Left ventricle myocardium inferior (tissue), 1 donor: Measurements from ENCODE around the gene SOCS4. TPM values are rescaled to one million over a fixed set of nuclear protein-coding genes. Genes with fewer than 3 reads are reported as not detected.
"Not testable (repeated sequence)": the region's sequence is repeated elsewhere in the genome, so short reads cannot be mapped to it uniquely, and the experiment has no call there.

ENCODE experiments used
- DNase-seq: peaks from one replicate; pipeline ENCODE4 v3.0.0-alpha.2; 2020
- H3K27ac ChIP-seq: fragments of 200-600 bp; replicated peaks from 2 replicates; pipeline ENCODE4 v1.8.0; 2021
- H3K27me3 ChIP-seq: fragments of 200-600 bp; 2 replicates; pipeline ENCODE4 v1.8.0; 2021; ENCODE audit warnings: low read depth
- H3K36me3 ChIP-seq: fragments of 200-600 bp; 2 replicates; pipeline ENCODE4 v1.8.0; 2021
- H3K4me1 ChIP-seq: fragments of 200-600 bp; 2 replicates; pipeline ENCODE4 v1.8.0; 2021
- H3K4me3 ChIP-seq: fragments of 200-600 bp; 2 replicates; pipeline ENCODE4 v1.8.0; 2021; ENCODE audit warnings: mild to moderate bottlenecking, moderate library complexity
- H3K9me3 ChIP-seq: fragments of 200-600 bp; replicated peaks from 2 replicates; pipeline ENCODE4 v1.8.0; 2021
- intact Hi-C: fragments of 100-400 bp; cut with micrococcal nuclease; formaldehyde crosslinking; loops from one replicate; pipeline ENCODE4 v1.11.0; 2022
- total RNA-seq: library from RNA; stranded (reverse); fragmentation: NEBNext Ultra II Directional; extraction: Animal tissue kit (Norgen Biotek cat#: 25700); gene quantifications from one replicate; pipeline ENCODE4 v1.2.1, GENCODE V29; 2021
- TF ChIP-seq, protein P1 (sequence below): fragments of 200-600 bp; IDR thresholded peaks from 2 replicates; pipeline ENCODE4 v1.8.0; 2021; ENCODE audit warnings: antibody characterized with exemption, mild to moderate bottlenecking, borderline replicate concordance
- donor health status: DM: no; HTN: yes; CAD: no; lungs with severe emphysema.

SOCS4 gene
- total RNA-seq, 1 donor from 2014 or later: 18.1 TPM

DNA sequence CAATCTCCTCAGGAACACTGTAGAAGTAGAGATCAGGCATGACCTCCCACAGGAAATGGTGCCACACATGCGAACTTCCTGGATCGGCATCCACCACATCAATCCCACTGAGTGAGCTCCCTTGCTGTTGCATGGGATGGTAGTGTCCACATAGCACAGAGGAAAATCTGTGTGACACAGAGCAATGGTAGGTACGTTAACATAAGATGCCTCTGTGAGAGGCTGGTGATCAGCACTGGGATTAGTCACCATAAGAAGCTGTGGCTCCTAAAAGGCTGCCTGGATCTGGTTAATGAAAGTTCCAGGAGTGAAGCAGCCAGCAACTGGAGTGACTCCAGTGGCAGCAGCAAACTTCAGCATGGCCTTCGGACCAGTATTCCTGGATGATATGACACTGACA, 22.0 kb upstream of the SOCS4 start:
- intact Hi-C loops: no loop called here
- no peaks in the 10 kb centered on the region for H3K36me3 ChIP-seq
- DNase-seq: no peak
- TF ChIP-seq, protein P1, sequence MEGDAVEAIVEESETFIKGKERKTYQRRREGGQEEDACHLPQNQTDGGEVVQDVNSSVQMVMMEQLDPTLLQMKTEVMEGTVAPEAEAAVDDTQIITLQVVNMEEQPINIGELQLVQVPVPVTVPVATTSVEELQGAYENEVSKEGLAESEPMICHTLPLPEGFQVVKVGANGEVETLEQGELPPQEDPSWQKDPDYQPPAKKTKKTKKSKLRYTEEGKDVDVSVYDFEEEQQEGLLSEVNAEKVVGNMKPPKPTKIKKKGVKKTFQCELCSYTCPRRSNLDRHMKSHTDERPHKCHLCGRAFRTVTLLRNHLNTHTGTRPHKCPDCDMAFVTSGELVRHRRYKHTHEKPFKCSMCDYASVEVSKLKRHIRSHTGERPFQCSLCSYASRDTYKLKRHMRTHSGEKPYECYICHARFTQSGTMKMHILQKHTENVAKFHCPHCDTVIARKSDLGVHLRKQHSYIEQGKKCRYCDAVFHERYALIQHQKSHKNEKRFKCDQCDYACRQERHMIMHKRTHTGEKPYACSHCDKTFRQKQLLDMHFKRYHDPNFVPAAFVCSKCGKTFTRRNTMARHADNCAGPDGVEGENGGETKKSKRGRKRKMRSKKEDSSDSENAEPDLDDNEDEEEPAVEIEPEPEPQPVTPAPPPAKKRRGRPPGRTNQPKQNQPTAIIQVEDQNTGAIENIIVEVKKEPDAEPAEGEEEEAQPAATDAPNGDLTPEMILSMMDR: no peak
- H3K4me1 ChIP-seq: no peaks in the 10 kb centered on the region
- H3K27me3 ChIP-seq: no peaks in the 10 kb centered on the region
- H3K27ac ChIP-seq: no peak overlapping the region
- no peak overlapping the region for H3K4me3 ChIP-seq
- no peaks in the 10 kb centered on the region for H3K9me3 ChIP-seq

DNA sequence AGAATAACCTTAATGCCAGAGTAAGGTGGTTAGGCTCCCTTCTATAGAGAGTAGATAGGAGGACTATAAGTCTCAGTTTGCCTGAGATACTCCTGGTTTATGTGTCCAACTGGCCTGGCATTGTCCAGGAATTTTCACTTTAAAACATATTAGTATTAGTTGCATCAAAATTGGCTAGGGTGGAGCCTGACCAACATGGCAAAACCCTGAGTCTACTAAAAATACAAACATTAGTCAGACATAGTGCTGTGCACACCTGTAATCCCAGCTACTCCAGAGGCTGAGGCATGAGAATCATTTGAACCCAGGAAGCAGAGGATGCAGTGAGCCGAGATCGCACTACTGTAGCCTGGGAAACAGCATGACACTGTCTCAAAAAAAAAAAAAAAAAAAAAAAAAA, 12.0 kb upstream of the SOCS4 start:
- Histone ChIP-seq H3K27ac (no peak overlapping the region), H3K4me3 (no peak overlapping the region), H3K9me3 (no peaks in the 10 kb centered on the region), H3K27me3 (no peaks in the 10 kb centered on the region), H3K36me3 (no peaks in the 10 kb centered on the region), H3K4me1 (no peaks in the 10 kb centered on the region)
- DNase-seq: no peak
- TF ChIP-seq, protein P1: no peak
- intact Hi-C loops: no loop called here

DNA sequence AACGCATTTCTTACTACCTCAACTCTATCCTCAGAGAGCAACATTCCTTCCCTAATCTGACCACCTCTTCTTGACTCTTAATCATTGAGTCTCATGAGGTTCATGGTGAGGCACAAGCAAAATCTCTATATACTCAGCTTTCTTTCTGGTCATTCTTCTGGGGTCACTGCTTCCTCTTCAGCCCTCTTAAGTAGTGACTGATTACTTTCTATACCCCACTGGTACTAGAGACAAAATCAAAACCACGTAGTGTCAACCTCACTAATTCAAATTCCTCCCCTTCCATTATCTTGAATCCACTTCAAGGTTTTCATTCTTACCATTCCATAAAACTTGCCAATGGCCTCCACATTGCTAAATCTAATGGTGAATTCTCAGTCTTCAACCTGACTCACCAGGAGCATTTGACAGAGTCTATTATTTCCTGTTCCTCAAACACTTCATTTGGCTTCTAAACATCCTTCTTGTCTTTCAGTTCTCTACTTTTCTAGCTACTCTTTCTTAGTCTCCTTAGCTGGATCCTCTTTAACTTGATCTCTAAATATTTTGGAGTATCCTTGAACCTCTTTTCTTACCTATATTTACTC, 7.0 kb upstream of the SOCS4 start:
- intact Hi-C loops: no loop called here
- H3K36me3 ChIP-seq: no peaks in the 10 kb centered on the region
- TF ChIP-seq, protein P1: no peak
- H3K4me3 ChIP-seq: no peak overlapping the region
- no peaks in the 10 kb centered on the region for H3K9me3 ChIP-seq
- H3K27ac ChIP-seq: no peak overlapping the region
- H3K27me3 ChIP-seq: no peaks in the 10 kb centered on the region
- DNase-seq: no peak
- H3K4me1 ChIP-seq: no peaks in the 10 kb centered on the region

DNA sequence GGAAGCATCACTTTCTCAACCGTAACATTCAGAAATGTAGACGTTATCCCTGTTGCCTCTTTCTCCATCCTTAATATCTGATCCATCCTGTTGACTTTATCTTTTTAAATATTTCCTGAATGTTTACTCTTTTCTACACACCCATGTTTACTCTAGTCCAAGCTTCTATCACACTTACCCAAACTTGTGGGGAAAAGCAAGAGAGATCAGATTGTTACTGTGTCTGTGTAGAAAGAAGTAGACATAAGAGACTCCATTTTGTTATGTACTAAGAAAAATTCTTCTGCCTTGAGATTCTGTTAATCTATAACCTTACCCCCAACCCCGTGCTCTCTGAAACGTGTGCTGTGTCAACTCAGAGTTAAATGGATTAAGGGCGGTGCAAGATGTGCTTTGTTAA, 2.7 kb upstream of the SOCS4 start:
- H3K27ac ChIP-seq, H3K9me3 ChIP-seq, intact Hi-C loops, H3K27me3 ChIP-seq, H3K36me3 ChIP-seq, DNase-seq, H3K4me3 ChIP-seq: not testable (repeated sequence)
- H3K4me1 ChIP-seq: peaks cover 36% of the 10 kb centered on the region

DNA sequence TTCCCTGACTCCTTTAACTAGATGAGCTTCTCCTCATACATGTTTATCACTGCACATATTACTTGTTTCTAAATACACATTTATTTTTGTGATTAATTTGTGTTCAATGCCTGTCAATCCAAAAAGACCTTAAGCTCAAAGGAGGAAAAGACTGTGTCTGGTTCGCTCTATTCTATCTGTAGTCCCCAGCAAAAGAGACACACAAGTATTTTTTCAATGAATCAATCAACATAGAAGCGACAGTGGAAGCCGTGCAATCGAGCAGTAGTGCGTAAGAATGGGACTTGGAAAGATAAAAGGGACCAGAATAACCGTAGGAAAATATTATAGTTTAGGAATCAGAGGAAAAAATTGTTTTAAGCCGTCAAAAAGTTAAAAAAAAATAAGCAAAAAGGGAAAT, 1.1 kb upstream of the SOCS4 start:
- Histone ChIP-seq H3K27me3 (no peaks in the 10 kb centered on the region), H3K36me3 (no peaks in the 10 kb centered on the region), H3K27ac (no peak overlapping the region), H3K9me3 (no peaks in the 10 kb centered on the region), H3K4me3 (peak overlapping the region; percentile 82), H3K4me1 (peaks cover 49% of the 10 kb centered on the region)
- intact Hi-C loops: no loop called here
- no peak for DNase-seq
- TF ChIP-seq, protein P1: no peak

DNA sequence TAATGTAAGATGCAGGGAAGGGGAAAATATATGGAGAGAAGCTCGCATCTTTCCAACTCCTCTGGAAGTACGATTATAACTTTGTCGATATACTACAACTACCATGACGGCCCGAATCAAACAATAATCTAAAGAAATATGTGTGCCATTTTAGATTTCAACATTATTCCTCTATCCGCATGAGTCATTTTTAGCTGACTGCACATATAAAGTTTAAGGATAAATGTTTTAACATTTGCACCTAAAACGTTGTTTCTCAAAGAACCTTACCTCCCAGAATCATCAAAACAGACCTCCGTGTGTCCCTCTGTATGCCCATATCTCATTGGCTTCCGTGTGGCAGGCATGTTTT, 619 bp upstream of the SOCS4 start:
- H3K4me3 ChIP-seq: peak overlapping the region; percentile 82
- no peaks in the 10 kb centered on the region for H3K9me3 ChIP-seq
- intact Hi-C loops: no loop called here
- H3K27me3 ChIP-seq: no peaks in the 10 kb centered on the region
- H3K27ac ChIP-seq: peak overlapping the region; percentile 90
- peaks cover 54% of the 10 kb centered on the region for H3K4me1 ChIP-seq
- H3K36me3 ChIP-seq: no peaks in the 10 kb centered on the region
- DNase-seq: no peak
- TF ChIP-seq, protein P1: no peak
